ENCODE measurements around the gene IL31.
A peak's percentile ranks its signal among the peaks of the same experiment; 100 is the strongest.

Gene IL31

GRCh38 chr12:122155705-122156104 lies 18.3 kb downstream of the IL31 start:
- DNase-seq (ENCODE audit: low read depth): no peak

- no peak for DNase-seq (ENCODE audit: low read depth)
These were observed 21.3 kb downstream of the IL31 start for GRCh38 chr12:122152754-122153153.

GRCh38 chr12:122150127-122150681 lies 23.8 kb downstream of the IL31 start:
- peak; percentile 27 for DNase-seq (ENCODE audit: low read depth)

GRCh38 chr12:122148657-122149056 lies 25.4 kb downstream of the IL31 start:
- DNase-seq (ENCODE audit: low read depth): no peak

- DNase-seq (ENCODE audit: low read depth): no peak
These were observed 26.3 kb downstream of the IL31 start for GRCh38 chr12:122147514-122148290.

GRCh38 chr12:122145505-122146330 lies 28.3 kb downstream of the IL31 start:
- no peak for DNase-seq (ENCODE audit: low read depth)

- no peak for DNase-seq (ENCODE audit: low read depth)
These were observed 29.1 kb downstream of the IL31 start for GRCh38 chr12:122144885-122145284.

- no peak for DNase-seq (ENCODE audit: low read depth)
These were observed 31.2 kb downstream of the IL31 start for GRCh38 chr12:122142857-122143256.

GRCh38 chr12:122141911-122142725 lies 31.9 kb downstream of the IL31 start:
- DNase-seq (ENCODE audit: low read depth): no peak

GRCh38 chr12:122140467-122141257 lies 33.4 kb downstream of the IL31 start:
- no peak for DNase-seq (ENCODE audit: low read depth)

- no peak for DNase-seq (ENCODE audit: low read depth)
These were observed 34.1 kb downstream of the IL31 start for GRCh38 chr12:122139941-122140340.

GRCh38 chr12:122139266-122139665 lies 34.8 kb downstream of the IL31 start:
- DNase-seq (ENCODE audit: low read depth): no peak

GRCh38 chr12:122138616-122139015 lies 35.4 kb downstream of the IL31 start:
- DNase-seq (ENCODE audit: low read depth): no peak

GRCh38 chr12:122138181-122138580 lies 35.8 kb downstream of the IL31 start:
- no peak for DNase-seq (ENCODE audit: low read depth)

GRCh38 chr12:122137681-122138080 lies 36.3 kb downstream of the IL31 start:
- no peak for DNase-seq (ENCODE audit: low read depth)

GRCh38 chr12:122137229-122137628 lies 36.8 kb downstream of the IL31 start:
- no peak for DNase-seq (ENCODE audit: low read depth)

GRCh38 chr12:122135437-122136031 lies 38.5 kb downstream of the IL31 start:
- no peak for DNase-seq (ENCODE audit: low read depth)

GRCh38 chr12:122133192-122133950 lies 40.6 kb downstream of the IL31 start:
- no peak for DNase-seq (ENCODE audit: low read depth)

GRCh38 chr12:122130150-122130549 lies 43.9 kb downstream of the IL31 start:
- peak; percentile 89 for DNase-seq (ENCODE audit: low read depth)

- DNase-seq (ENCODE audit: low read depth): no peak
These were observed 44.9 kb downstream of the IL31 start for GRCh38 chr12:122129131-122129530.

Measured in ELR (cell line).